GM19351 (cell line): ENCODE measurements around the gene EPHA10.
A peak's percentile ranks its signal among the peaks of the same experiment; 100 is the strongest.
"Not testable (repeated sequence)": the region's sequence is repeated elsewhere in the genome, so short reads cannot be mapped to it uniquely, and the experiment has no call there.

Experiments
- ATAC-seq: cut with Tn5 transposase; IDR thresholded peaks from one replicate; pipeline ENCODE4 v1.9.1; 2021; ENCODE audit warnings: mild to moderate bottlenecking, moderate library complexity; ENCODE audit not compliant: unreplicated experiment

The EPHA10 gene

GRCh38 chr1:37718181-37718900 is 46.6 kb downstream of the EPHA10 start:
- no peak for ATAC-seq

- ATAC-seq, result no peak
Observed at GRCh38 chr1:37717631-37718030, 47.3 kb downstream of the EPHA10 start.

GRCh38 chr1:37716321-37716720 is 48.6 kb downstream of the EPHA10 start:
- ATAC-seq, result no peak

GRCh38 chr1:37714689-37715088 is 50.2 kb downstream of the EPHA10 start:
- ATAC-seq, result no peak

- ATAC-seq, result no peak
Observed at GRCh38 chr1:37714226-37714625, 50.7 kb downstream of the EPHA10 start.

- ATAC-seq, result no peak
Observed at GRCh38 chr1:37708471-37708870, 56.4 kb downstream of the EPHA10 start.

GRCh38 chr1:37705399-37705798 is 59.5 kb downstream of the EPHA10 start:
- no peak for ATAC-seq

GRCh38 chr1:37704966-37705365 is 60.0 kb downstream of the EPHA10 start:
- no peak for ATAC-seq

- no peak for ATAC-seq
Observed at GRCh38 chr1:37703061-37703460, 61.9 kb downstream of the EPHA10 start.

- ATAC-seq, result no peak
Observed at GRCh38 chr1:37701051-37701450, 63.9 kb downstream of the EPHA10 start.

GRCh38 chr1:37699147-37699546 is 65.8 kb downstream of the EPHA10 start:
- no peak for ATAC-seq

GRCh38 chr1:37697737-37698136 is 67.2 kb downstream of the EPHA10 start:
- ATAC-seq, result no peak

GRCh38 chr1:37697090-37697489 is 67.8 kb downstream of the EPHA10 start:
- ATAC-seq, result no peak

- ATAC-seq, result no peak
Observed at GRCh38 chr1:37692834-37693175, 72.1 kb downstream of the EPHA10 start.

- ATAC-seq, result peak; percentile 85
Observed at GRCh38 chr1:37692078-37692833, 72.7 kb downstream of the EPHA10 start, which contains the start of gene CDCA8. CDCA8 (plus strand) TSS chr1:37692516; CDS start chr1:37692691, 175 bp downstream.

- ATAC-seq, result peak; percentile 10
Observed at GRCh38 chr1:37691497-37692077, 73.3 kb downstream of the EPHA10 start.

GRCh38 chr1:37688926-37689325 is 76.0 kb downstream of the EPHA10 start:
- ATAC-seq, result no peak

- not testable (repeated sequence) for ATAC-seq
Observed at GRCh38 chr1:37687764-37688163, 77.2 kb downstream of the EPHA10 start.

GRCh38 chr1:37685722-37686121 is 79.2 kb downstream of the EPHA10 start:
- ATAC-seq, result no peak

GRCh38 chr1:37684182-37684581 is 80.7 kb downstream of the EPHA10 start:
- not testable (repeated sequence) for ATAC-seq

GRCh38 chr1:37682334-37682987 is 82.5 kb downstream of the EPHA10 start:
- no peak for ATAC-seq
